DND-41 (cell line): Measurements from ENCODE around the gene HMGB2.

Experiments used
- ATAC-seq: fragments of 200-7000 bp; cut with Tn5 transposase; 3 replicates; pipeline ENCODE4 v1.9.1; 2021; ENCODE audit warnings: low read depth; ENCODE audit not compliant: insufficient read depth
- DNase-seq: peaks from one replicate; pipeline ENCODE4 v3.0.0-alpha.2; 2020
- H2AFZ ChIP-seq: 2 replicates; pipeline ENCODE4 v1.6.0; 2012; ENCODE audit warnings: low read depth, low read length
- H3K27ac ChIP-seq: 2 replicates; pipeline ENCODE4 v1.5.1; 2012; ENCODE audit warnings: low read length, inconsistent platforms
- H3K27me3 ChIP-seq: fragments of 200-600 bp; sonication (generic); 2 replicates; pipeline ENCODE4 v1.6.0; 2012; ENCODE audit warnings: low read length, mild to moderate bottlenecking, inconsistent platforms; ENCODE audit not compliant: insufficient read depth, poor library complexity
- H3K36me3 ChIP-seq: 2 replicates; pipeline ENCODE4 v1.5.1; 2012; ENCODE audit warnings: low read length, inconsistent platforms; ENCODE audit not compliant: insufficient read depth
- H3K4me1 ChIP-seq: 2 replicates; pipeline ENCODE4 v1.5.1; 2012; ENCODE audit warnings: mild to moderate bottlenecking, low read length; ENCODE audit not compliant: insufficient read depth
- H3K4me2 ChIP-seq: 2 replicates; pipeline ENCODE4 v1.6.0; 2012; ENCODE audit warnings: mild to moderate bottlenecking, moderate library complexity, low read length, inconsistent platforms; ENCODE audit not compliant: insufficient read depth
- H3K4me3 ChIP-seq, 2 experiments: fragments of 200-600 bp in 1 of 2; shearing (Covaris generic) in 1 of 2; 2 replicates each; pipeline ENCODE4 v1.5.1; 2012 to 2016; ENCODE audit warnings: inconsistent platforms in 2 of 2, low read length in 2 of 2, mild to moderate bottlenecking in 2 of 2, low read depth in 1 of 2, moderate library complexity in 1 of 2
- H3K79me2 ChIP-seq: 2 replicates; pipeline ENCODE4 v1.6.0; 2012; ENCODE audit warnings: low read length, inconsistent platforms; ENCODE audit not compliant: insufficient read depth
- H3K9ac ChIP-seq: 2 replicates; pipeline ENCODE4 v1.6.0; 2012; ENCODE audit warnings: low read depth, mild to moderate bottlenecking, inconsistent platforms, low read length, moderate library complexity
- H3K9me3 ChIP-seq: 2 replicates; pipeline ENCODE4 v1.5.1; 2012; ENCODE audit warnings: low read length, moderate library complexity, mild to moderate bottlenecking, inconsistent platforms; ENCODE audit not compliant: insufficient read depth, severe bottlenecking
- H4K20me1 ChIP-seq: 2 replicates; pipeline ENCODE4 v1.6.0; 2012; ENCODE audit warnings: low read length; ENCODE audit not compliant: insufficient read depth
- EZH2 ChIP-seq: IDR thresholded peaks from 3 replicates; pipeline ENCODE4 v1.6.1; 2012; ENCODE audit warnings: borderline replicate concordance, low read depth, mild to moderate bottlenecking, moderate library complexity, low read length, inconsistent platforms; ENCODE audit not compliant: severe bottlenecking
- TF ChIP-seq, protein P1 (sequence below): IDR thresholded peaks from 2 replicates; pipeline ENCODE4 v1.5.1; 2012; ENCODE audit warnings: borderline replicate concordance, low read length, moderate library complexity, mild to moderate bottlenecking; ENCODE audit not compliant: poor library complexity, severe bottlenecking; ENCODE audit errors: extremely low read depth

HMGB2 gene

GRCh38 chr4:173284463-173284862 is 49.7 kb downstream of the HMGB2 start:
- Histone ChIP-seq H2AFZ (no peak overlapping the region), H3K79me2 (peaks cover 94% of the 10 kb centered on the region), H3K36me3 (peaks cover 18% of the 10 kb centered on the region), H3K4me1 (no peaks in the 10 kb centered on the region), H3K4me3 (no peak overlapping the region), H3K9me3 (peaks cover 13% of the 10 kb centered on the region), H3K9ac (no peak overlapping the region), H3K27me3 (no peaks in the 10 kb centered on the region), H4K20me1 (peaks cover 20% of the 10 kb centered on the region), H3K4me2 (no peak overlapping the region), H3K27ac (no peak overlapping the region)
- no peak for ATAC-seq
- DNase-seq, result no peak
- TF ChIP-seq EZH2, result no peak
- TF ChIP-seq, protein P1, sequence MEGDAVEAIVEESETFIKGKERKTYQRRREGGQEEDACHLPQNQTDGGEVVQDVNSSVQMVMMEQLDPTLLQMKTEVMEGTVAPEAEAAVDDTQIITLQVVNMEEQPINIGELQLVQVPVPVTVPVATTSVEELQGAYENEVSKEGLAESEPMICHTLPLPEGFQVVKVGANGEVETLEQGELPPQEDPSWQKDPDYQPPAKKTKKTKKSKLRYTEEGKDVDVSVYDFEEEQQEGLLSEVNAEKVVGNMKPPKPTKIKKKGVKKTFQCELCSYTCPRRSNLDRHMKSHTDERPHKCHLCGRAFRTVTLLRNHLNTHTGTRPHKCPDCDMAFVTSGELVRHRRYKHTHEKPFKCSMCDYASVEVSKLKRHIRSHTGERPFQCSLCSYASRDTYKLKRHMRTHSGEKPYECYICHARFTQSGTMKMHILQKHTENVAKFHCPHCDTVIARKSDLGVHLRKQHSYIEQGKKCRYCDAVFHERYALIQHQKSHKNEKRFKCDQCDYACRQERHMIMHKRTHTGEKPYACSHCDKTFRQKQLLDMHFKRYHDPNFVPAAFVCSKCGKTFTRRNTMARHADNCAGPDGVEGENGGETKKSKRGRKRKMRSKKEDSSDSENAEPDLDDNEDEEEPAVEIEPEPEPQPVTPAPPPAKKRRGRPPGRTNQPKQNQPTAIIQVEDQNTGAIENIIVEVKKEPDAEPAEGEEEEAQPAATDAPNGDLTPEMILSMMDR, result no peak

DNA sequence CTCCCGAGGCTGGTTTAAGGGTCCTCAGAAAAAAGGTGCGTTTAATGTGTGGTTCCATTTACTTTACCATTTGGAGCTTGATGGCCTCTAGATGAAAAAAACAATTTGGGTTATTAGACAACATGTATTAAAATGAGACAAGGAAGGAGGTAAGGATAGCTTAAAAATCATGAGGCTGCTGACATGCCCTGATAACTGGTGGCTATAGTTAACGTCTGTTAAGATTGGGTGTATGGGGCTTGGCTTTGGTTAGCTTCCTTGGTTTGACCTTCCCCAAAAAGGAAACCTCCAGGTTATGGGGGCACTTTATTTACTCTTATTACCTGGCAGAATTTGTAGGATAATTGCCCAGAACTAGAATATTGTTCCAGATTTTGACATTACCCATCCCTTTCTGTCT is 51.5 kb downstream of the HMGB2 start:
- H3K79me2 ChIP-seq, result peaks cover 98% of the 10 kb centered on the region
- H3K4me3 ChIP-seq, result no peak overlapping the region
- TF ChIP-seq, protein P1, result no peak
- no peak for TF ChIP-seq EZH2
- ATAC-seq, result no peak
- peaks cover 18% of the 10 kb centered on the region for H3K36me3 ChIP-seq
- H2AFZ ChIP-seq, result no peak overlapping the region
- DNase-seq, result no peak
- H3K27me3 ChIP-seq, result no peaks in the 10 kb centered on the region
- peak overlapping the region; percentile 3; the same call in 1 of the 2 replicates for H3K27ac ChIP-seq
- H3K9me3 ChIP-seq, result peaks cover 13% of the 10 kb centered on the region
- H4K20me1 ChIP-seq, result peaks cover 17% of the 10 kb centered on the region
- H3K9ac ChIP-seq, result no peak overlapping the region
- no peak overlapping the region for H3K4me2 ChIP-seq
- no peaks in the 10 kb centered on the region for H3K4me1 ChIP-seq

- Histone ChIP-seq H2AFZ (no peak overlapping the region), H3K4me2 (no peak overlapping the region), H3K4me3 (no peak overlapping the region), H3K4me1 (no peaks in the 10 kb centered on the region), H3K27me3 (no peaks in the 10 kb centered on the region), H3K9me3 (peaks cover 10% of the 10 kb centered on the region), H3K27ac (peak overlapping the region; percentile 3; the same call in 1 of the 2 replicates), H3K79me2 (peaks cover 98% of the 10 kb centered on the region), H3K9ac (no peak overlapping the region), H4K20me1 (peaks cover 21% of the 10 kb centered on the region), H3K36me3 (peaks cover 15% of the 10 kb centered on the region)
- DNase-seq (peak; percentile 24), ATAC-seq (no peak; the same call in 1 of the 3 replicates)
- no peak for TF ChIP-seq EZH2
- TF ChIP-seq, protein P1, result no peak
These were observed 51.9 kb downstream of the HMGB2 start for GRCh38 chr4:173282256-173282562.
